ENCODE results near the gene CD72.

DNA sequence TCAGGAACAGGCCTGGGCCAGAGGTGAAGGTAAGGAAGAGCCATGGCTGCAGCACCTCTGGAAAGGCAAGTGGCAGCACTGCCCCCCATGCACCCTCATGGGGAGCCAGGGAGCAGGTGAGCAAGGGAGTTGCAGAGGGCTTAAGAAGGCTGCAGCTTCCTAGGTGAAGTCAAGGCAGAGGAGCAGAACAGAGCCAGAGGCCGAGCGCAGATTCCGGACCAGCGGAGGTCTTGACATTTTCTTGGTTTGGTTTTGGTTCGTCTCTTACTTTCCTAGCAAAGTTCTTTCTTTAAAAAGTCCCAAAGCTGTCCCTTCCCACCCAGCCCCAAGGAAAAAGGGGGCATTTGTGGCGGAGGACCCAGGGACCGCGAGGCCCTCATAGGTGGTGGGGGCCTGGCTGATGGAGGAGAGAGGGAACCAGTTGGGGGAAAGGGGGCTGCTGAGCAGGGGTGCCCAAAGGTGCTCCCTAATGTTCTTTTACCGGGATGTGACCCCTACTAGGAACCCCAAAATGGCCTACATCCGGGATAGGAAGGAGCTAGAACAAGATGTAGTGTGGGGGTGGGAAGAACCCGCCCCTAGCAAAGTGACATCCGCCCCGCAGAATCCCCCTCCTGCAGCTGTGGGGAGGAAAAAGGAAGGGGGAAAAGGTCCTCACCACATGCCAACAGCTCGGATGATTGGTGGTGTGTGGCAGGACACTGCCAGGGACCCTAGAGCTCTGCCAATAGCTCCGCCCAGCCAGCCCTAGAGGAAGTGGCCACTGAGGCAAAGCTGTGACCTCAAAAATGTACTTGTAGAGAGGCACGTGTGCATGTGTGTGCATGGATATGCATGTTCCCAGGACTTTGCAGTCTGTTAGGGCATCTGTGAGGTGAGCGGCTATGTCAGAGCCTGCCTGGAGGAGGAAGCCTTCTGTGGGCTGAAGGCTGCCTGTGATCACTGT, 914 bp upstream of the CD72 start:
- TF ChIP-seq, protein P1, sequence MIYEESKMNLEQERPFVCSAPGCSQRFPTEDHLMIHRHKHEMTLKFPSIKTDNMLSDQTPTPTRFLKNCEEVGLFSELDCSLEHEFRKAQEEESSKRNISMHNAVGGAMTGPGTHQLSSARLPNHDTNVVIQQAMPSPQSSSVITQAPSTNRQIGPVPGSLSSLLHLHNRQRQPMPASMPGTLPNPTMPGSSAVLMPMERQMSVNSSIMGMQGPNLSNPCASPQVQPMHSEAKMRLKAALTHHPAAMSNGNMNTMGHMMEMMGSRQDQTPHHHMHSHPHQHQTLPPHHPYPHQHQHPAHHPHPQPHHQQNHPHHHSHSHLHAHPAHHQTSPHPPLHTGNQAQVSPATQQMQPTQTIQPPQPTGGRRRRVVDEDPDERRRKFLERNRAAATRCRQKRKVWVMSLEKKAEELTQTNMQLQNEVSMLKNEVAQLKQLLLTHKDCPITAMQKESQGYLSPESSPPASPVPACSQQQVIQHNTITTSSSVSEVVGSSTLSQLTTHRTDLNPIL (CRISPR knock-in tag; IDR thresholded peaks at IDR 0.05; ENCODE audit: low read depth): no peak
- no peak for TF ChIP-seq OSR1 (CRISPR knock-in tag; IDR thresholded peaks at IDR 0.05)

Measured in SK-N-SH treated with all-trans-retinoic acid at 6 μM for 48 hours (cell line).